H54 (cell line): ENCODE measurements around the gene WFDC12.

Experiments
- DNase-seq: peaks from one replicate; pipeline ENCODE4 v3.0.0; 2011; ENCODE audit warnings: low spot score, mixed read lengths; ENCODE audit not compliant: insufficient read length
- FAIRE-seq: peaks from 3 replicates; lab custom pipeline; 2011; peaks lifted over from hg19 to GRCh38; lab: Jason Lieb, UNC
- POLR2A ChIP-seq: IDR thresholded peaks from 2 replicates; pipeline ENCODE4 v1.6.1; 2011; ENCODE audit warnings: low read depth, mild to moderate bottlenecking, low read length

WFDC12 gene

GRCh38 chr20:45094201-45094600 lies 30.1 kb downstream of the WFDC12 start:
- TF ChIP-seq POLR2A = no peak
- DNase-seq (no peak), FAIRE-seq (no peak)

- TF ChIP-seq POLR2A = no peak
- no peak for FAIRE-seq
- DNase-seq = no peak
Measured at GRCh38 chr20:45092898-45093297, 31.4 kb downstream of the WFDC12 start.

- no peak for TF ChIP-seq POLR2A
- FAIRE-seq (no peak), DNase-seq (no peak)
Measured at GRCh38 chr20:45091366-45091765, 32.9 kb downstream of the WFDC12 start.

- FAIRE-seq (no peak), DNase-seq (no peak)
- TF ChIP-seq POLR2A = no peak
Measured at GRCh38 chr20:45090481-45090880, 33.8 kb downstream of the WFDC12 start.

- DNase-seq (no peak), FAIRE-seq (no peak)
- no peak for TF ChIP-seq POLR2A
Measured at GRCh38 chr20:45088247-45088646, 36.0 kb downstream of the WFDC12 start.

GRCh38 chr20:45087814-45088213 lies 36.5 kb downstream of the WFDC12 start:
- no peak for FAIRE-seq
- DNase-seq = no peak
- no peak for TF ChIP-seq POLR2A

- FAIRE-seq (no peak), DNase-seq (no peak)
- TF ChIP-seq POLR2A = no peak
Measured at GRCh38 chr20:45087097-45087790, 37.0 kb downstream of the WFDC12 start.

GRCh38 chr20:45085867-45086266 lies 38.4 kb downstream of the WFDC12 start:
- no peak for FAIRE-seq
- no peak for TF ChIP-seq POLR2A
- no peak for DNase-seq

GRCh38 chr20:45085289-45085688 lies 39.0 kb downstream of the WFDC12 start:
- FAIRE-seq (no peak), DNase-seq (no peak)

GRCh38 chr20:45083127-45083526 lies 41.1 kb downstream of the WFDC12 start:
- TF ChIP-seq POLR2A = no peak
- FAIRE-seq (no peak), DNase-seq (no peak)

More at GRCh38 chr20:45085289-45085688, 39.0 kb downstream of the WFDC12 start:
- TF ChIP-seq POLR2A = no peak

- FAIRE-seq = no peak
Measured at GRCh38 chr20:45082468-45082867, 41.8 kb downstream of the WFDC12 start.

GRCh38 chr20:45080867-45081624 lies 43.2 kb downstream of the WFDC12 start:
- no peak for FAIRE-seq
- no peak for DNase-seq
- TF ChIP-seq POLR2A = no peak

More at GRCh38 chr20:45082468-45082867, 41.8 kb downstream of the WFDC12 start:
- no peak for TF ChIP-seq POLR2A
- DNase-seq = no peak

GRCh38 chr20:45077559-45077958 lies 46.7 kb downstream of the WFDC12 start:
- no peak for TF ChIP-seq POLR2A
- DNase-seq = no peak
- FAIRE-seq = no peak
